Colonic mucosa (tissue), 4 donors: ENCODE data around the gene DNAJB8. TPM values are rescaled to one million over a fixed set of nuclear protein-coding genes. Genes with fewer than 3 reads are reported as not detected.

Experiments used
- DNase-seq: peaks from one replicate; pipeline ENCODE4 v3.0.0-alpha.2; 2020
- H3K27ac ChIP-seq: fragments of 200-600 bp; one replicate; pipeline ENCODE4 v1.8.0; 2021
- H3K27me3 ChIP-seq: fragments of 200-600 bp; one replicate; pipeline ENCODE4 v1.8.0; 2021
- H3K36me3 ChIP-seq: fragments of 200-600 bp; one replicate; pipeline ENCODE4 v1.8.0; 2021
- H3K4me1 ChIP-seq: fragments of 200-600 bp; one replicate; pipeline ENCODE4 v1.8.0; 2021; ENCODE audit warnings: mild to moderate bottlenecking
- H3K4me3 ChIP-seq: fragments of 200-600 bp; one replicate; pipeline ENCODE4 v1.8.0; 2021
- H3K9ac ChIP-seq, 2 donors: one replicate each; pipeline ENCODE4 v1.7.0; 2013; ENCODE audit warnings: control low read depth in 2 of 2, low read depth in 2 of 2, low read length in 2 of 2
- H3K9me3 ChIP-seq: fragments of 200-600 bp; one replicate; pipeline ENCODE4 v1.8.0; 2021
- intact Hi-C: fragments of 100-400 bp; cut with DNase I; formaldehyde crosslinking; loops from one replicate; pipeline ENCODE4 v1.14.1; 2022
- total RNA-seq, 2 donors: library from RNA; stranded (reverse); fragmentation: NEBNext Ultra II Directional in 1 of 2; extraction: Animal tissue kit (Norgen Biotek cat#: 25700) in 1 of 2; gene quantifications; one replicate each; pipeline ENCODE4 v1.2.1, GENCODE V29; 2021
- TF ChIP-seq, protein P1 (sequence below): fragments of 200-600 bp; IDR thresholded peaks from one replicate; pipeline ENCODE4 v1.8.0; 2022; ENCODE audit warnings: antibody characterized with exemption, mild to moderate bottlenecking
- donor health status: healthy.
- donor health status: DM: no; HTN: no; CAD: no.
- donor health status: DM: no; HTN: no; CAD: no.

The DNAJB8 gene
- total RNA-seq, 2 donors from 2014 or later, result not detected

DNA sequence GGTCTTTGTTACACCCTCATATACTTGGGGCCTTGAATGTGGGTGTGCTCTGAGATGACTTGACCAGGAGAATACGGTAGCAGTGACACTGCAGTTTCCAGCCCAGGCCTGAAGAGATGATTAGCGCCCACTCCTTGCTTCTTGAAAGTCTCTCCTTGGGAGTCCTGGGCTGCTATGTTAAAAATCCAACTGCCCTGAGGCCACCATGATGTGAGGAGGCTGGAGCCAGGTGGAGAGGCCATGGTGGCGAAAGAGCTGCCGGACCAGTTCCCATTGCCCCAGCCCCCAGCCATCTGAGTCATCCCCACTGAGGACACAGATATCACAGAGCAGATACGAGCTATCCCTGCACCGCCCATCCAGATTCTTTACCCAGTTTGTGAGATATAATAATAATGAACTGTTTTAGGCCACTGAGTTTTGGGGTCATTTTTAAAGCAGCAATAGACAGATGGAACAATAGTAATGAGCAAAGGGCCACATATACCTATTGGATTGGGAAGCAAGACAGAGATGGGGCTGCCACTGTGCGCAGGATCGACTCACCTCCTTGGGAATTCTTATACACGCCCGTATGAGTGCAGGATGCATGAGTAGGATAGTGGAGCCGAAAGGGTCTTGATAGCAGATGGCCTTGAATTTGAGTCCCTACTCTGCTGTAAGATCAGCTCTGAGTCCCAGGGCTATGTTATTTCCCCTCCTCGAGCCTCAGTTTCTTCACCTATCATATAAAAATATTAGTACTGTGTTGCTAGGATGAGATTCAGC lies 38.5 kb upstream of the DNAJB8 start:
- intact Hi-C loops, result no loop called here
- Histone ChIP-seq H3K27ac (no peak overlapping the region), H3K27me3 (no peaks in the 10 kb centered on the region), H3K9me3 (no peaks in the 10 kb centered on the region), H3K9ac (no peak overlapping the region), H3K36me3 (no peaks in the 10 kb centered on the region), H3K4me1 (no peaks in the 10 kb centered on the region), H3K4me3 (no peak overlapping the region)
- TF ChIP-seq, protein P1, sequence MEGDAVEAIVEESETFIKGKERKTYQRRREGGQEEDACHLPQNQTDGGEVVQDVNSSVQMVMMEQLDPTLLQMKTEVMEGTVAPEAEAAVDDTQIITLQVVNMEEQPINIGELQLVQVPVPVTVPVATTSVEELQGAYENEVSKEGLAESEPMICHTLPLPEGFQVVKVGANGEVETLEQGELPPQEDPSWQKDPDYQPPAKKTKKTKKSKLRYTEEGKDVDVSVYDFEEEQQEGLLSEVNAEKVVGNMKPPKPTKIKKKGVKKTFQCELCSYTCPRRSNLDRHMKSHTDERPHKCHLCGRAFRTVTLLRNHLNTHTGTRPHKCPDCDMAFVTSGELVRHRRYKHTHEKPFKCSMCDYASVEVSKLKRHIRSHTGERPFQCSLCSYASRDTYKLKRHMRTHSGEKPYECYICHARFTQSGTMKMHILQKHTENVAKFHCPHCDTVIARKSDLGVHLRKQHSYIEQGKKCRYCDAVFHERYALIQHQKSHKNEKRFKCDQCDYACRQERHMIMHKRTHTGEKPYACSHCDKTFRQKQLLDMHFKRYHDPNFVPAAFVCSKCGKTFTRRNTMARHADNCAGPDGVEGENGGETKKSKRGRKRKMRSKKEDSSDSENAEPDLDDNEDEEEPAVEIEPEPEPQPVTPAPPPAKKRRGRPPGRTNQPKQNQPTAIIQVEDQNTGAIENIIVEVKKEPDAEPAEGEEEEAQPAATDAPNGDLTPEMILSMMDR, result no peak
- DNase-seq, result no peak

- no peak overlapping the region for H3K27ac ChIP-seq
- TF ChIP-seq, protein P1, result no peak
- H3K27me3 ChIP-seq, result no peaks in the 10 kb centered on the region
- intact Hi-C loops, result no loop called here
- H3K36me3 ChIP-seq, result no peaks in the 10 kb centered on the region
- no peak overlapping the region for H3K9ac ChIP-seq
- H3K9me3 ChIP-seq, result no peaks in the 10 kb centered on the region
- H3K4me1 ChIP-seq, result no peaks in the 10 kb centered on the region
- H3K4me3 ChIP-seq, result no peak overlapping the region
- DNase-seq, result no peak
These were observed 37.8 kb upstream of the DNAJB8 start for GRCh38 chr3:128504533-128504915.

DNA sequence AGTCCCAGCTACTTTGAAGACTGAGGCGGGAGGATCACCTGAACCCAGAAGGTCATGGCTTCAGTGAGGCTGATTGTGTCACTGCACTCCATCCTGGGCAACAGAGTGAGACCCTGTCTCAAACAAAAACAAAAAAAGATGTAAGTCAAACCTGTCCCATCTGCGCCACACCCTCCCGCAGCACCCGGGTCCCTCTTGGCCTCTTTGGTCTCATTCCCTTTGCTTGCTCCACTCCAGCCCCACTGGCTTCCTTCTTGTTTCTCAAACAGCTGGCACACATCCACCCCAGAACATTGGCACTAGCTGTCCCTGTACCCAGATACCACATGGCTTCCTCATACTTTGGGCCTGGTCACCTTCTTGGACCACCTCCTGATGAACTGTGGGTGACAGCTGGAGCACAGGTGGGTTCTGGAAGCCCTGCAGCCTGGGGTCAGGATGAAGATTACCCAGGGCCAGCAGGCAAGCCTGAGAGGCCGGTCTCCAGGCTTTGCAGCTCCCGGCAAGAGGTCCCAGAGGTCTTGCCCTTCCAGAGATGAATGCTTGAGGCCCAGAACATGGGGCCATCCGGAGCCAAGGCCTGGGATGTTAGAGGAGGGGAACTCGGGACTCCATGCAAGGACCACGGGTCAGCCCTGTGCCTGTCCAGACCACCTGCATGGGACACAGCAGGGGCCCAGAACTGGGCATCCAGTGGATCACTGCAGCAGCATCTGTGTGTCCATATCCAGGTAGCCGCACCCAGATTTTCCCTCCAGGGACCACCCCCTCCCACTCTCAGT lies 37.3 kb upstream of the DNAJB8 start:
- Histone ChIP-seq H3K9ac (no peak overlapping the region), H3K4me3 (no peak overlapping the region), H3K4me1 (no peaks in the 10 kb centered on the region), H3K36me3 (no peaks in the 10 kb centered on the region), H3K27me3 (no peaks in the 10 kb centered on the region), H3K27ac (no peak overlapping the region), H3K9me3 (no peaks in the 10 kb centered on the region)
- TF ChIP-seq, protein P1, result no peak
- no peak for DNase-seq
- intact Hi-C loops, result no loop called here

- Histone ChIP-seq H3K36me3 (no peaks in the 10 kb centered on the region), H3K27me3 (no peaks in the 10 kb centered on the region), H3K4me1 (no peaks in the 10 kb centered on the region), H3K9ac (no peak overlapping the region), H3K4me3 (no peak overlapping the region), H3K9me3 (no peaks in the 10 kb centered on the region), H3K27ac (no peak overlapping the region)
- DNase-seq, result no peak
- TF ChIP-seq, protein P1, result no peak
- intact Hi-C loops, result no loop called here
These were observed 36.5 kb upstream of the DNAJB8 start for GRCh38 chr3:128503164-128503651.

DNA sequence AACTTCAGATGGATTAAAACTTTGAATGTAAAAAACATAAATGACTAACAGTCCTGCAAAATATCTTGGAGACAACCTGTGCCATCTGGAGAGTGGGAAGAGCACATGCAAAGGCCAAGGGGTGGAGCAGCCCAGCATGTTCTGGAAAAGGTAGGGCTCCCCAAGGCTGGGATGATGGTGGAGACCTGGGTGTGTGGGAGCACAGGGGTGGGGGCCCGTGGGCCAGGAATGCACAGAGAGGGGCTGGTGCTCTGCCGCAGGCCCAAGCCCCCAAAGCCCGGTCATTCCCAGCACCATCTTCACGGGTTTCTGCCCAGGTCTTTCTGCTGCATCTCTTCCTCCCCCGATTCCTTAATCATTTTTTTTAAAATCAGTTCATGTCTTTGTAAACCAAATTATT lies 36.0 kb upstream of the DNAJB8 start:
- H3K27ac ChIP-seq, result no peak overlapping the region
- no peaks in the 10 kb centered on the region for H3K36me3 ChIP-seq
- H3K27me3 ChIP-seq, result no peaks in the 10 kb centered on the region
- H3K9me3 ChIP-seq, result no peaks in the 10 kb centered on the region
- no peak for DNase-seq
- TF ChIP-seq, protein P1, result no peak
- H3K9ac ChIP-seq, result no peak overlapping the region
- intact Hi-C loops, result no loop called here
- no peak overlapping the region for H3K4me3 ChIP-seq
- no peaks in the 10 kb centered on the region for H3K4me1 ChIP-seq
